ENCODE measurements around the gene ABCB8. TPM values are rescaled to one million over a fixed set of nuclear protein-coding genes. Genes with fewer than 3 reads are reported as not detected.

The ABCB8 gene
- total and polyA plus RNA-seq, 9 of the 15 experiments (the other 6 are each of a cell fraction or from before 2014, with no cell fraction given): 7.6 to 106 (median 36.3) TPM

GRCh38 chr7:151083071-151083823 is 55.0 kb downstream of the ABCB8 start, which contains the start of gene TMUB1 (continued):
- TF ChIP-seq JUN (IDR thresholded peaks at IDR 0.05; ENCODE audit: borderline replicate concordance, low read depth, low read length) (no peak), JUN (CRISPR knock-in tag; IDR thresholded peaks at IDR 0.05; ENCODE audit: borderline replicate concordance) (no peak), TSC22D4 (tag; IDR thresholded peaks at IDR 0.05) (no peak), CTCF (IDR thresholded peaks at IDR 0.05 in 2 of 3, conservative IDR thresholded peaks at IDR 0.05 in 1 of 3; ENCODE audit: insufficient read depth in 2 of 3, low read depth in 1 of 3, low read length in 3 of 3) (peak in 1 of 3 experiments; percentile 11; a peak in 1 of 6 replicates), ARHGAP35 (IDR thresholded peaks at IDR 0.05; ENCODE audit: partially characterized antibody) (no peak), ZBTB40 (IDR thresholded peaks at IDR 0.05) (peak; percentile 75), ZBTB40 (CRISPR knock-in tag; IDR thresholded peaks at IDR 0.05) (no peak), TFE3 (CRISPR knock-in tag; IDR thresholded peaks at IDR 0.05) (no peak), CEBPB (tag; IDR thresholded peaks at IDR 0.05) (no peak), ZFP36 (IDR thresholded peaks at IDR 0.05; ENCODE audit: low read depth, low read length, partially characterized antibody) (no peak)

Data from K562 (cell line).